HG02973 (cell line): ENCODE measurements around the gene DYNLL1.
"Not testable (repeated sequence)": the region's sequence is repeated elsewhere in the genome, so short reads cannot be mapped to it uniquely, and the experiment has no call there.

Experiments used
- ATAC-seq: cut with Tn5 transposase; IDR thresholded peaks from one replicate; pipeline ENCODE4 v1.9.1; 2021; ENCODE audit warnings: moderate library complexity; ENCODE audit not compliant: unreplicated experiment

The DYNLL1 gene

GRCh38 chr12:120495731-120496412 lies at the start of gene DYNLL1:
Gene DYNLL1, plus strand, starts transcription at chr12:120496113. Its CDS starts 309 bp downstream, at chr12:120496422.
- ATAC-seq, result peak; percentile 87

- ATAC-seq, result peak; percentile 9
Observed at GRCh38 chr12:120446844-120447178, 49.1 kb upstream of the DYNLL1 start.

- no peak for ATAC-seq
Observed at GRCh38 chr12:120447992-120448391, 47.9 kb upstream of the DYNLL1 start.

- ATAC-seq, result not testable (repeated sequence)
Observed at GRCh38 chr12:120452524-120452923, 43.4 kb upstream of the DYNLL1 start.

GRCh38 chr12:120453060-120453750 lies 42.7 kb upstream of the DYNLL1 start:
- no peak for ATAC-seq

GRCh38 chr12:120453977-120454376 lies 41.9 kb upstream of the DYNLL1 start:
- no peak for ATAC-seq

- no peak for ATAC-seq
Observed at GRCh38 chr12:120455302-120455701, 40.6 kb upstream of the DYNLL1 start.

GRCh38 chr12:120457133-120457532 lies 38.8 kb upstream of the DYNLL1 start:
- ATAC-seq, result no peak

GRCh38 chr12:120460157-120460556 lies 35.8 kb upstream of the DYNLL1 start:
- ATAC-seq, result no peak

GRCh38 chr12:120462099-120462640 lies 33.7 kb upstream of the DYNLL1 start:
- ATAC-seq, result no peak

GRCh38 chr12:120463712-120464111 lies 32.2 kb upstream of the DYNLL1 start:
- ATAC-seq, result no peak

- no peak for ATAC-seq
Observed at GRCh38 chr12:120465756-120466155, 30.2 kb upstream of the DYNLL1 start.

- ATAC-seq, result no peak
Observed at GRCh38 chr12:120466560-120467315, 29.2 kb upstream of the DYNLL1 start.

- ATAC-seq, result no peak
Observed at GRCh38 chr12:120467439-120467838, 28.5 kb upstream of the DYNLL1 start.

GRCh38 chr12:120468325-120468820 lies 27.5 kb upstream of the DYNLL1 start:
- no peak for ATAC-seq

GRCh38 chr12:120468821-120469449 lies 27.0 kb upstream of the DYNLL1 start:
- peak; percentile 17 for ATAC-seq

GRCh38 chr12:120469450-120470149 lies 26.3 kb upstream of the DYNLL1 start, which contains the start of gene SRSF9:
Gene SRSF9, minus strand, starts transcription at chr12:120469748. Its CDS starts 139 bp downstream, at chr12:120469609.
- ATAC-seq, result peak; percentile 80

GRCh38 chr12:120470150-120470784 lies 25.6 kb upstream of the DYNLL1 start:
- ATAC-seq, result no peak

GRCh38 chr12:120472521-120472920 lies 23.4 kb upstream of the DYNLL1 start:
- no peak for ATAC-seq
